ENCODE data around the gene DAB2IP.
"Not testable (repeated sequence)": the region's sequence is repeated elsewhere in the genome, so short reads cannot be mapped to it uniquely, and the experiment has no call there.

The DAB2IP gene

GRCh38 chr9:121776739-121777637 is 125.6 kb downstream of the DAB2IP start:
- no peak for DNase-seq (ENCODE audit: low spot score)

GRCh38 chr9:121778252-121779225 is 127.1 kb downstream of the DAB2IP start:
- DNase-seq (ENCODE audit: low spot score) = no peak

DNA sequence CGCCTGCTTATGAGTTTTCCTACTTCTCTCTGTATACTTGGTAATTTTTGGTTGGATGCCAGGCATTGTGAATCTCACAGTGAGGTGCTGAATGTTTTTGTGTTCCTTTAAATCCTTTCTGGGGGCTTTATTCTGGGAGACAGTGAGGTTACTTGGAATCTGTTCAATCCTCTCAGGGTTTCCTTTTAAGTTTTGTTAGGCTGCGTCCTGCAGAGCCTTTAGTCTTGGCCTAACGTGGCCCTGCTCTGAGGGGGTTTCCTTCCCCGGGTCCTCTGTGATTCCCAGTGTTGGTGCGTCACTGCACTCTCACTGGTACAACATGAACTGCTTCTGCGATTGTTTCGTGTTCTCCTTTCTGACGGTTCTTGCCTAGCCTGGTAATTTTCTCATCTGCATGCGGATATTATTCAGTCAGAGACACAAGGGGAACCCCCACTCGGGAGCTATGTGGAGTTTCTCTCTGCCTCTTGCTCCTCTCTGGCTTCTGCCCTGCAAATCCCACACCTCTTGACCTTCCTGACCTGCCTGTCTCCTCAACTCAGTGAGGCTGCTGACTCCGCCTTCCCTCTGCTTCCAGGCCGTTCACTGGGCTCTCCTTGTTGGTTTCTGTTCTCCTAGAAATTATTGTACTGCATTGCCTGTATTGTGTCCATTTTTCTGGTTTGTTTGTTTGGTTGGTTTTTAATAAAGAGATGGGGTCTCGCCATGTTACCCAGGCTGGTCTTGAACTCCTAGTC is 128.1 kb downstream of the DAB2IP start:
- no peak for DNase-seq (ENCODE audit: low spot score)

DNA sequence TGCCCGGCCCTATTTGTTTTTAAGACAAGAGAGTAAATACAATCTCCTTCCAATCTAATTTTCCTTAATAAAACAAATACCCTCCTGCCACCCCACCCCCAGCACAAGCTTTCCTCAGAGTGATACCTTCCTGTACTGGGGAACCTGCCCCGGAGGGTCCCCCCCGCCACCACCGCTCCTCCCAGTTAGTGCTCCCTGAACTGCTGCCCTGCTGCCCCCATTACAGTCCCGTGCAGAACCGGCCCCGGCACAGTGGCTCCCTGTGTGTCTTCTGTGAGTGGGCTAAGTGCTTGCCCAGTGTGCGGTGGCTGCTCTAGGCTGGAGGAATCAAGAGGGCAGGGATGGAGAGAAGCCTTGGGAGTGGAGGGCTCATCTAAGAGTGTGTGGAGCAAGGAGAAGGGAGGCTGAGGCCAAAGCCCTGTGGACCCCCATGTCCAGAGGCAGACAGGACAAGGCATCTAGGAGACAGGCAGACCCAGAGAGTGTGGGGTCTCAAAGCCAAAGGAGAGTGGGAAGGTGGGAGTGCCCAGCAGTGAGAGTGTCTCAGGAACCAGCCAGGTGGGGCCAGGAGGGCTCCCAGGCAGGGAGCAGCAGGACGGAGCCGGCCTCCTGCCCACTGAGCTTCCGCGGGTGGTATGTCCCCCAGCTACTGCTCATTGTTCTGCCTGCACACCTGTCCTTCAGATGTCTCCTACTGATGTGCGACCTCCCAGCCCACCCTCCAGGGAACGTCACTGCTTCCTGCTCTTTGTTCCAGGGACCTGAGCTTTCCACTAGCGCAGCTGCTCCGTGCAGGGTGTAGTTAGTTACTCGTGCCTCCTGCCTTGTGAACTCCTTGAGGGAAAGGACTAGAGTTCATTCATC is 129.0 kb downstream of the DAB2IP start:
- DNase-seq (ENCODE audit: low spot score) = no peak

- DNase-seq (ENCODE audit: low spot score) = no peak
Measured at GRCh38 chr9:121781145-121781548, 129.7 kb downstream of the DAB2IP start.

DNA sequence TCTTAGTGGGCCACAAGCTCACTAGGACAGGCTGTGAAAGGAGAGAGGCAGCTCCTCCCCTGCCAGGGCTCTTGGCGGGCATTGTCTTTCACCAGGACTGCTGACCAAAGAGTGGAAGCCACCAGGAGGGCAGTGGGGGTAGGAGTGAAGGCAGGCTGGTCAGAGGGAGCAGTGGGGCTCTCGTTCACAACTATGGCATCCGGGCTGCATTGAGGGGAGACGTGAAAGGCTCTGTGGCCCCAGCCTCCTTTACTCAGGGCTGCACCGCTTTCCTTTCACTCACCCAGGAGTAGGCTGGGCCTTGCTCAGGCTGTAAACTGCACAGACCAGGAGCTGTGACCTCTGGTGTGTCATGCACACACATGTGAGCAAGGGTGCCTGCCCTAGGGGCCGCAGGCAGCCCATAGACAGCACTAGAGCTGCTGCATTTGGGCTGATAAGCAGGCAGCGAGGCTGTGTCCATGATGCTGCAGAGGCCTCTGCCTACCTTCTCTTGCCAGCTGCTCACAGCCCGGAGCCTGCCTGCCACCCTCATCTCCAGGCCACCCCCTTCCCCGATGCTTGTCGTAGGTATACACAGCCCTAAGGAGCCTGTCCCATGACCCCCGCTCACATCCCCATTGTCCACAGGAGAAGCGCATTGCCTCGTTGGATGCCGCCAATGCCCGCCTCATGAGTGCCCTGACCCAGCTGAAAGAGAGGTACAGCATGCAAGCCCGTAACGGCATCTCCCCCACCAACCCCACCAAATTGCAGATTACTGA is 130.4 kb downstream of the DAB2IP start:
- DNase-seq (ENCODE audit: low spot score) = no peak

DNA sequence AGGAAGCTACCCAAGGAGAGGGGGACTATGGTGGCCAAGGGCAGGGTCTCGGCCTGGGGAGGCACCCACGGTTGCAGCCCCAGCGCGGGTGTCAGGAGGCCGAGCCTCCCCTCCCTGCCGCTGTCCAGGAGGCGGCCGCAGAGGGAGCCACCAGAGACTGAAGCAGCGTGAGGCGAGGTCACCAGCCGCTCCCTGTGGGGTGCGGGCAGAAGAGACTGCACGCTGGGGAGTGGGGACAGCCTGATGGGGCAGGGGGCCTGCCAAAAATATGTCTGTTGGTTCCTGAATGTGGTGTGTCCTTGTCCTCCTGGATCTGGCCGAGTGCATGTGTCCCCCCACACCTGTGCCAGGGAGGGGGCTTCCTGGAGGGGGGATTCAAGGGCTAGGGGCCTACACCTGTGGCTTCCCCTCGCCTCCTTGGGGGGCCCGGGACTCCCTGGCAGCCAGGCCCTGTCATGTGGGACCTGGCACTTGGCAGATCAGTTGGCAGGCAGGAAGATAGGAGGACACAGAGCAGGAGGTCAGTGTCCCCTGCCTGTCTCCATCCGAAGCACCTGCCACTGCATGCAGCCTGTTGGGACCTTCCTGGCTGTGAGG is 131.2 kb downstream of the DAB2IP start:
- no peak for DNase-seq (ENCODE audit: low spot score)

GRCh38 chr9:121783111-121783510 is 131.7 kb downstream of the DAB2IP start:
- DNase-seq (ENCODE audit: low spot score) = no peak

DNA sequence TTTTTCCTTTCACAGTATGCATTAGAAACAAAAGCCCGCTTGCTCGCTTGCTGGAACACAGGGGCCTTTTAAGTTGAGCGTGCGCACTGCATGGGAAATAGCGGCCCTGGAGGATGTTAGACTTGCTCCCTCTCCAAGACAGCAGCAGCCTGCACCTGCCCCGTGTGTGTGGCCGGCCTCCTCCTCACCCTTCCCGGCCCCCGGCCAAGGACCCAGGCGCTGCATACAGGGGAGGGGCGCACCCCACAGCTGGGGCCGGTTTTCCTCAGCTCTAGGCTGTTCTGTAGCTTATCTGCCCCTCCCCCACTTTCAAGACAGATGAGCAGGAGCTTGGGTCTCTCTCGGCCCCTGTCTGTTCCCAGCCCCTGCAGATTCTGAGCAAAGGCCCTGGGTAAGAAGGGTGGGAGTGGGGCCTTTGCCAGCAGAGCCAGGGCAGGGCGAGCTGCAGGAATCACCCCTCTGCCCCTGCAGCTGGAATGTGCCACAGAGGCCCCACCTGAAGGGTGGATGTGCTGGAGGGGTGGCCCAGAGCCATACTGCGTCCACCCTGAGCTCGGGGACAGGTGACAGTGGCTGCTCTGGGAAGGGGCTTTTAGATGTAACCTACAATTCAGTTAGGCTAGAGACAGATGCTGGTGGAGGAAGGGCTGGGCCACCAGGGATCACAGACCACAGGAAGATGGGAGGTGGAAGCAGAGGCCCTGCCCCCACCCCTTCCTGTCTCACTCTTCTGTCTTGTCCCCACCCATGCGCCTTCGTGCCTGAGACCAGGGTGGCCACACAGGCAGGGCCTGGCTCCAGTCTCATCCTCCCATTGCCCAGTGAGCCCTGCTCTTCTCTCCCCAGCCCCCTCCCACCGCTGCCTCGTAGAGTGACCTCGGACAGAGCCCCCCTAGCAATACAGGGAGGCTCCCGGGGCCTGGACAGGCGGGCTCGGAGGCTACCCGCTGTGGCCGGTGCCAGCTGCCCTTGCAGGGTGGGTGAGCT is 132.4 kb downstream of the DAB2IP start:
- no peak for DNase-seq (ENCODE audit: low spot score)

DNA sequence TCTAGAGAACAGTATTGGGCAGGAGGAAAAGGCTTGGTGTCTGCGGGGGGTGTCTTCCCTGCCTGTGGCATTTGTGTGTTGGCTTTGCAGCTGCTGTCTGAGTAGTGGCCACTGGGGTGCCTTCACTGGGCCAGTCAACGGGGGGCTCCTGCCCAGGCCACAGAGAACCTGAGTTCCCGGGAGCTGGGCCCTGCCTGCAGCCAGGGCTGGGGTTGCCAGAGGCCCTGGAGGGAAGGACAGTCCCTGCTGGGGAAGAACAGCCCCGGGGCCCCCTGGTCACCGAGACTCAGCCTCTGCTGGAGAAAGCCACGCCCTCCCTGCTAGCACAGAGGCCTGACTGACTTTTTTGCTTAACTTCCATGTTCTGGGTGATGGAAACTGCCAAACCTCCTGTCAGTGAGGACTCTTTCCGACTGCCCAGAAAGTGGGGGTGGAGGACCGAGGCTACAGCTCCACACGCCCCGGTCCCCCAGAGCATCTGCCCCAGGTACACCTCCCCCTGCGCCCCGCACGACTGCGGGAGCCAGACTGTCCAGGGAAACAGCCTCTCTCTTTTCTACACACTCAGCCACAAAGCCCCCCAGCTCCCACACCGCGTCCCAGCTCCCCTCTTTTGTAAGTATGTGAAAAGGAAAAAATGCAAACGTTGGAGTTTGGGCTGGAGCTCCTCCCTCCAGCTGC is 133.4 kb downstream of the DAB2IP start:
- no peak for DNase-seq (ENCODE audit: low spot score)

DNA sequence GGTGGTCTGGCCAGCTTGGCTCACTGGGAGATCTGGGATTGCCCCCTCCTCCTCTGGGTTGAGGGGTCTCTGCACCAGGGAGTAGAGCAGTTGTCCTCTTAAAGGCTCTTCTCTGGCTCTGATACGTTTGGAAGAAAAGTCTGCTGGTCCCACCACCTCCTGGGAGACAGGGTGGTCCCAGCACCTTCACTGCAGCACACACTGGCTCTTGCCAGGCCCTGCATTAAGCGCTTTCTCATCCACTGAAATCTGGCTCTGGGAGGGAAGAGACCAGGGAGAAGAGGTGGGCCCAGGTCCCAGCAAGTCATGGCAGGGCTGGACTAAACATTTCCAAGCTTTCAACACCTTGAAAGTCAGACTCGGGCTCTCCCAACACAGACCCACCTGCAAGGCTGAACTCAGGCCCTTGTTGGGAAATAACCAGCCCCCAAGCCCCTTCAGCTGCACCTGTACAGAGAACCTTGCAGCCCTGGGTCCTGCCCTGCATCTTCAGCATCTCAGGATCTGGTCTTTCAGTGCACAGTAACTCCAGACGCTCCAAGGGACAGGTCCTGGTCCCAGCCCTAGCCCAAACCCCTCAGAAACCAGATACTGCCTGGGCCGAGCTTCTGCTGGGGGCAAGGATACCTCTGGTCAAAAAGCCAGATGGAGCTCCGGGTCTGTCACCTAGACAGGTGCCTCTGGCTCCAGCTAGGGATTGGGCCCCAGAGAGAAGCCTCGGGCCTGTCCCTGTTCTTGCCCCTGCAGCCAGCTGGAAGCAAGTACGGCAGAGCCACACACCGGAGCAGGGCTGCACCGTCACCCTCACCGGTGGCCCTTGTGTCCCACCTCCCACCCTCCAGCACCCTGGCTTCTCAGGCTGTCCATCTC is 134.5 kb downstream of the DAB2IP start:
- no peak for DNase-seq (ENCODE audit: low spot score)

DNA sequence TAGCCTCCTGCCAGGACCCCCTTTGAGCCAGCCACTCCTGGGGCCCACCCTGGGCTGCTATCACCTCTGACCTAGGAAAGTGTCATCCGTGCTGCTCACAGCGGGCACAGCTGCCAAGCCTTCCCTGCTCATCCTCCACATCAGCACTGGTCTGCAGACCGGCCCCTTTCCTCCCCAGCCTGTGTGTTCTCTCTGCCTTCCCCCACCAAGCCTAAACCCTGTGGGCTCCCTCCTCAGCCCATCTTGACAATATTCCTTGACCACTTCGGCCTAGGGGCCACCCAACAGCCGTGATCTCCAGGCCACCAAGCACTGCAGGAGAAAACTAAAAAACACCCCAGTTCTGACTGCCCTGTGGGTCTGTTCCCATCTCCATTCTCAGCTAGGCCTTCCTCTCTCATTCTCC is 135.1 kb downstream of the DAB2IP start:
- no peak for DNase-seq (ENCODE audit: low spot score)

- DNase-seq (ENCODE audit: low spot score) = no peak
Measured at GRCh38 chr9:121786998-121787422, 135.6 kb downstream of the DAB2IP start.

GRCh38 chr9:121788686-121789366 is 137.4 kb downstream of the DAB2IP start:
- no peak for DNase-seq (ENCODE audit: low spot score)

- DNase-seq (ENCODE audit: low spot score) = no peak
Measured at GRCh38 chr9:121790841-121791240, 139.4 kb downstream of the DAB2IP start.

GRCh38 chr9:121792476-121792875 is 141.0 kb downstream of the DAB2IP start:
- DNase-seq (ENCODE audit: low spot score) = not testable (repeated sequence)
